Erythroblast (primary cell): ENCODE measurements around the gene GADD45A.

Experiments used
- GATA1 ChIP-seq: IDR thresholded peaks from 2 replicates; pipeline ENCODE4 v1.6.1; 2011; ENCODE audit warnings: low read depth, mild to moderate bottlenecking, control low read depth, low read length, moderate library complexity
- POLR2A ChIP-seq: IDR thresholded peaks from 2 replicates; pipeline ENCODE4 v1.6.1; 2011; ENCODE audit warnings: mild to moderate bottlenecking, low read length

DNA sequence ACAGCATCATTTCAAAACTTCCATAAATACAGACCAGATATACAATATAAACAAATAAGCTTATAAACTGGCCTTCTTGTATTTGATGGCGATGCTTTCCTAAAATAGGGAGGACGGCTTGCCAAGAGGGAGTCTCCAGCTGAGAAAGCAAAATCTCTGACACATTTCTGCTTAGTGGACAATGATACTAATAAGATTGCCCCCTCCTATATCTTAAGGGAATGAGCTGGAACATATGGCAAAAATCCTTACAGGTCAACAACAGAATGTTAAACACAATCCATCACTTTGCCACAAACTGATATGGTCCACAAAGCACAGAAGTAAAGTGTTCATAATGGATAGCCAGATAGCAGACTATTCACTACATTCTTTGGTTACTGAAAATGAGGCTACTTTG lies 7.1 kb upstream of the GADD45A start:
- TF ChIP-seq POLR2A (no peak), GATA1 (no peak)
